HG02973 (cell line): ENCODE results near the gene WNT2B.

Experiments used
- ATAC-seq: cut with Tn5 transposase; IDR thresholded peaks from one replicate; pipeline ENCODE4 v1.9.1; 2021; ENCODE audit warnings: moderate library complexity; ENCODE audit not compliant: unreplicated experiment

WNT2B gene

GRCh38 chr1:112524986-112525385 lies 16.2 kb downstream of the WNT2B start:
- no peak for ATAC-seq

GRCh38 chr1:112527266-112528010 lies 18.7 kb downstream of the WNT2B start:
- no peak for ATAC-seq

- ATAC-seq, result no peak
Observed at GRCh38 chr1:112528076-112528475, 19.3 kb downstream of the WNT2B start.

GRCh38 chr1:112529301-112529700 lies 20.5 kb downstream of the WNT2B start:
- no peak for ATAC-seq

GRCh38 chr1:112530832-112531231 lies 22.1 kb downstream of the WNT2B start:
- ATAC-seq, result no peak

GRCh38 chr1:112532064-112532463 lies 23.3 kb downstream of the WNT2B start:
- no peak for ATAC-seq

GRCh38 chr1:112533029-112533428 lies 24.3 kb downstream of the WNT2B start:
- no peak for ATAC-seq

GRCh38 chr1:112536561-112536960 lies 27.8 kb downstream of the WNT2B start:
- ATAC-seq, result no peak

GRCh38 chr1:112537456-112537855 lies 28.7 kb downstream of the WNT2B start:
- no peak for ATAC-seq

- ATAC-seq, result no peak
Observed at GRCh38 chr1:112538883-112539282, 30.1 kb downstream of the WNT2B start.

GRCh38 chr1:112540226-112540794 lies 31.5 kb downstream of the WNT2B start:
- ATAC-seq, result no peak

- no peak for ATAC-seq
Observed at GRCh38 chr1:112541299-112541698, 32.5 kb downstream of the WNT2B start.

- ATAC-seq, result no peak
Observed at GRCh38 chr1:112542206-112542973, 33.6 kb downstream of the WNT2B start.

- no peak for ATAC-seq
Observed at GRCh38 chr1:112544011-112544688, 35.4 kb downstream of the WNT2B start.

- ATAC-seq, result no peak
Observed at GRCh38 chr1:112544751-112545150, 36.0 kb downstream of the WNT2B start.

GRCh38 chr1:112546076-112546475 lies 37.3 kb downstream of the WNT2B start:
- ATAC-seq, result no peak

GRCh38 chr1:112548547-112548946 lies 39.8 kb downstream of the WNT2B start:
- no peak for ATAC-seq

GRCh38 chr1:112549590-112549989 lies 40.8 kb downstream of the WNT2B start:
- no peak for ATAC-seq

GRCh38 chr1:112554411-112554810 lies 45.6 kb downstream of the WNT2B start:
- no peak for ATAC-seq

- ATAC-seq, result no peak
Observed at GRCh38 chr1:112557385-112557784, 48.6 kb downstream of the WNT2B start.

- no peak for ATAC-seq
Observed at GRCh38 chr1:112558634-112559033, 49.9 kb downstream of the WNT2B start.
